HepG2 (cell line): ENCODE results near the gene BPIFB2. TPM values are rescaled to one million over a fixed set of nuclear protein-coding genes. Genes with fewer than 3 reads are reported as not detected.

Experiments
- ATF7 ChIP-seq, 2 experiments: fragments of 450-650 bp in 1 of 2; sonication (generic) in 1 of 2; formaldehyde crosslinking in 1 of 2; IDR thresholded peaks; 2 replicates each; pipeline versions ENCODE4 v1.4.0 to v1.6.1; 2016 to 2020; ENCODE audit warnings: antibody characterized with exemption in 1 of 2, mild to moderate bottlenecking in 1 of 2, missing genetic modification reagents in 1 of 2
- CBX1 ChIP-seq: IDR thresholded peaks from one replicate; pipeline ENCODE4 v1.6.1; 2016; ENCODE audit warnings: antibody characterized with exemption, low read depth
- CHD2 ChIP-seq: IDR thresholded peaks from 2 replicates; pipeline ENCODE4 v1.6.1; 2011; ENCODE audit warnings: low read depth, low read length, improper control_type of control experiment
- DMAP1 ChIP-seq: IDR thresholded peaks from 2 replicates; pipeline ENCODE4 v1.6.1; 2016
- KAT7 ChIP-seq: IDR thresholded peaks from 2 replicates; pipeline ENCODE4 v1.6.1; 2018; ENCODE audit warnings: borderline replicate concordance, missing compliant biosample characterization
- KDM1A ChIP-seq: IDR thresholded peaks from 2 replicates; pipeline ENCODE4 v1.6.1; 2016; ENCODE audit warnings: missing compliant biosample characterization
- KLF16 ChIP-seq, 2 experiments: sonication (generic) in 1 of 2; formaldehyde crosslinking in 1 of 2; IDR thresholded peaks; 2 replicates each; pipeline versions ENCODE4 v1.6.1 to v1.8.0; 2016 to 2023; ENCODE audit warnings: missing genetic modification reagents in 2 of 2, missing compliant biosample characterization in 1 of 2
- MEIS2 ChIP-seq: sonication (generic); formaldehyde crosslinking; IDR thresholded peaks from 2 replicates; pipeline ENCODE4 v1.9.0; 2021; ENCODE audit warnings: mild to moderate bottlenecking, missing genetic modification reagents
- PCBP1 ChIP-seq: fragments of 200-400 bp; formaldehyde crosslinking; IDR thresholded peaks from 2 replicates; pipeline ENCODE4 v1.6.1; 2017; ENCODE audit warnings: mild to moderate bottlenecking, low read depth, low read length, borderline replicate concordance
- RFX1 ChIP-seq: fragments of 450-650 bp; IDR thresholded peaks from 2 replicates; pipeline ENCODE4 v1.6.1; 2017
- SETDB1 ChIP-seq: sonication (generic); formaldehyde crosslinking; IDR thresholded peaks from 2 replicates; pipeline ENCODE4 v1.5.1; 2020; ENCODE audit warnings: missing genetic modification reagents, mild to moderate bottlenecking, borderline replicate concordance
- SIX4 ChIP-seq: sonication (generic); formaldehyde crosslinking; IDR thresholded peaks from 2 replicates; pipeline ENCODE4 v1.4.0; 2020; ENCODE audit warnings: missing genetic modification reagents
- SKI ChIP-seq: fragments of 450-650 bp; IDR thresholded peaks from one replicate; pipeline ENCODE4 v1.6.1; 2018; ENCODE audit warnings: mild to moderate bottlenecking; ENCODE audit not compliant: partially characterized antibody
- TFAP4 ChIP-seq: sonication (generic); IDR thresholded peaks from 2 replicates; pipeline ENCODE4 v1.6.1; 2016; ENCODE audit warnings: low read depth, borderline replicate concordance
- TOPORS ChIP-seq: sonication (generic); formaldehyde crosslinking; IDR thresholded peaks from 2 replicates; pipeline ENCODE4 v1.8.0; 2023; ENCODE audit warnings: mild to moderate bottlenecking, missing genetic modification reagents
- ZC3H13 ChIP-seq: sonication (generic); formaldehyde crosslinking; IDR thresholded peaks from 2 replicates; pipeline ENCODE4 v1.8.1; 2023; ENCODE audit warnings: mild to moderate bottlenecking, missing genetic modification reagents, moderate library complexity
- ZFX ChIP-seq: sonication (generic); formaldehyde crosslinking; IDR thresholded peaks from 2 replicates; pipeline ENCODE4 v1.4.0; 2020; ENCODE audit warnings: mild to moderate bottlenecking, low read depth, missing genetic modification reagents, moderate library complexity
- ZNF10 ChIP-seq: sonication (generic); formaldehyde crosslinking; IDR thresholded peaks from 2 replicates; pipeline ENCODE4 v1.4.0; 2020; ENCODE audit warnings: mild to moderate bottlenecking, low read depth, missing genetic modification reagents, borderline replicate concordance
- ZNF121 ChIP-seq: sonication (generic); formaldehyde crosslinking; IDR thresholded peaks from 2 replicates; pipeline ENCODE4 v1.5.0; 2020; ENCODE audit warnings: mild to moderate bottlenecking, missing genetic modification reagents
- ZNF235 ChIP-seq: sonication (generic); formaldehyde crosslinking; IDR thresholded peaks from 2 replicates; pipeline ENCODE4 v1.8.1; 2023; ENCODE audit warnings: mild to moderate bottlenecking, missing genetic modification reagents, borderline replicate concordance
- ZNF281 ChIP-seq: sonication (generic); formaldehyde crosslinking; IDR thresholded peaks from 2 replicates; pipeline ENCODE4 v1.4.0; 2020; ENCODE audit warnings: missing genetic modification reagents, borderline replicate concordance
- ZNF335 ChIP-seq: sonication (generic); formaldehyde crosslinking; IDR thresholded peaks from 2 replicates; pipeline ENCODE4 v1.4.0; 2020; ENCODE audit warnings: missing genetic modification reagents
- ZNF589 ChIP-seq: sonication (generic); formaldehyde crosslinking; conservative IDR thresholded peaks from 2 replicates; pipeline ENCODE4 v1.8.0; 2022; ENCODE audit warnings: mild to moderate bottlenecking, moderate library complexity, missing genetic modification reagents
- ZNF644 ChIP-seq: IDR thresholded peaks from 2 replicates; pipeline ENCODE4 v1.6.1; 2016; ENCODE audit warnings: low read depth
- ZSCAN25 ChIP-seq: sonication (generic); formaldehyde crosslinking; IDR thresholded peaks from 2 replicates; pipeline ENCODE4 v1.8.0; 2022; ENCODE audit warnings: mild to moderate bottlenecking, missing genetic modification reagents
- polyA plus RNA-seq, 8 experiments: library from polyadenylated mRNA; depleted of rRNA in 3 of 8; stranded (reverse) in 7 of 8; unstranded in 1 of 8; fragments of >200 nt; fragmentation: Illumina TruSeq in 4 of 8; extraction: Trizol in 4 of 8; gene quantifications; 2 replicates each; pipeline versions ENCODE4 v1.2.1 to v1.2.3, GENCODE V29; 2011 to 2016; ENCODE audit warnings: low read depth in 4 of 8, missing spikeins in 1 of 8, mixed read lengths in 1 of 8; ENCODE audit not compliant: insufficient read depth in 1 of 8
- total RNA-seq, 5 experiments: library from RNA; depleted of rRNA; stranded (reverse); fragments of >200 nt; fragmentation: Illumina TruSeq; extraction: Trizol; gene quantifications; 2 replicates each; pipeline ENCODE4 v1.2.3, GENCODE V29; 2016; ENCODE audit warnings: low read depth in 1 of 5
- TF ChIP-seq, protein P1 (sequence below): IDR thresholded peaks from 2 replicates; pipeline ENCODE4 v1.6.1; 2016
- TF ChIP-seq, protein P2 (sequence below): IDR thresholded peaks from 2 replicates; pipeline ENCODE4 v1.6.1; 2016; ENCODE audit warnings: mild to moderate bottlenecking

The BPIFB2 gene
- total and polyA plus RNA-seq, 2 of the 13 experiments (the other 11 are each of a cell fraction or from before 2014, with no cell fraction given), result 54.5 to 902 TPM

DNA sequence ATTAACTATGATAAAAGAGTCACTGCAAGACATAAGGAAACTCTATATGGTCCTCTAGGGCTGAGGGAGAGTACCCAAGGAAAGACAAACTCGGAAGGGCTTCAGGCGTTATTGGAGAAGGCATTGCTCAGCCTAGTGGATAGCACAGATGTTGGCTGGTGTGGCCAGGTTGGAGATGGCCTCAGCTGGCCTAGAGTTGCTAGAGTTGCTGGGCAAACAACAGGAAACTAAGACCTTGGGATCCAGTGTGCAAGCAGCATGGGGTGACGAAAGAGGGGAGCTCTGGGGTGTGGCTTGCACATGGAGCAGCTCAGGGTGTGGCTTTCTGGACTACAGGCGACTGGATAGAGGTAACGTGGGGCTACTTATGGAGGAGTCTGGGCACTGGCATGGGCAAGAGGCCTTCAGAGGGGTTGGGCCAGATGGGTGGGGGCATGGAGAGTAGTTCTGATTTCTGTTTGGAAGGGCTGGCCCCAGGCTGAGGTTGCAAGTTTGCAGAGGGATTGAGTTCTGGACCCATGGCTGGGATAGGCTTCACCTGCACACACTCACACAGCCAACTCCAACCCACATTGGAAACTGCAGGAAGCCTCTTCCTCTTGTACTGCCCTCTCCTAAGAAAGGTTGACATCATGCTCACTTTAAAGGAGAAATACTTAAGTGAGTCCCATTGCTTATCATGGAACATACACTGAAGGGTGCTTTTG lies 18.7 kb downstream of the BPIFB2 start (continued):
- TF ChIP-seq ZNF281 (CRISPR knock-in tag) (no peak), ZNF121 (no peak), SIX4 (CRISPR knock-in tag) (no peak), KDM1A (no peak), ZNF644 (CRISPR knock-in tag) (peak; percentile 84), ZNF235 (no peak), RFX1 (no peak), ZNF335 (no peak), CHD2 (no peak), SKI (no peak), ZC3H13 (CRISPR knock-in tag) (peak; percentile 99), TFAP4 (peak; percentile 45; the same call in 1 of the 2 replicates), MEIS2 (CRISPR knock-in tag) (no peak), SETDB1 (no peak), ZFX (peak; percentile 38), PCBP1 (no peak), DMAP1 (CRISPR knock-in tag) (no peak), ZSCAN25 (CRISPR knock-in tag) (no peak), TOPORS (CRISPR knock-in tag) (no peak), ZNF10 (no peak), ZNF589 (no peak; the same call in 1 of the 2 replicates), KLF16 (CRISPR knock-in tag; IDR thresholded peaks at IDR 0.05) (no peak; a peak in 1 of 4 replicates), ATF7 (IDR thresholded peaks at IDR 0.05) (no peak), ATF7 (CRISPR knock-in tag; IDR thresholded peaks at IDR 0.05) (no peak), CBX1 (peak; percentile 71), KAT7 (CRISPR knock-in tag) (no peak)
- TF ChIP-seq, protein P1, sequence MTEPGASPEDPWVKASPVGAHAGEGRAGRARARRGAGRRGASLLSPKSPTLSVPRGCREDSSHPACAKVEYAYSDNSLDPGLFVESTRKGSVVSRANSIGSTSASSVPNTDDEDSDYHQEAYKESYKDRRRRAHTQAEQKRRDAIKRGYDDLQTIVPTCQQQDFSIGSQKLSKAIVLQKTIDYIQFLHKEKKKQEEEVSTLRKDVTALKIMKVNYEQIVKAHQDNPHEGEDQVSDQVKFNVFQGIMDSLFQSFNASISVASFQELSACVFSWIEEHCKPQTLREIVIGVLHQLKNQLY (CRISPR knock-in tag), result peak; percentile 41; the same call in 1 of the 2 replicates
- TF ChIP-seq, protein P2, sequence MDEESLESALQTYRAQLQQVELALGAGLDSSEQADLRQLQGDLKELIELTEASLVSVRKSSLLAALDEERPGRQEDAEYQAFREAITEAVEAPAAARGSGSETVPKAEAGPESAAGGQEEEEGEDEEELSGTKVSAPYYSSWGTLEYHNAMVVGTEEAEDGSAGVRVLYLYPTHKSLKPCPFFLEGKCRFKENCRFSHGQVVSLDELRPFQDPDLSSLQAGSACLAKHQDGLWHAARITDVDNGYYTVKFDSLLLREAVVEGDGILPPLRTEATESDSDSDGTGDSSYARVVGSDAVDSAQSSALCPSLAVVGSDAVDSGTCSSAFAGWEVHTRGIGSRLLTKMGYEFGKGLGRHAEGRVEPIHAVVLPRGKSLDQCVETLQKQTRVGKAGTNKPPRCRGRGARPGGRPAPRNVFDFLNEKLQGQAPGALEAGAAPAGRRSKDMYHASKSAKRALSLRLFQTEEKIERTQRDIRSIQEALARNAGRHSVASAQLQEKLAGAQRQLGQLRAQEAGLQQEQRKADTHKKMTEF (CRISPR knock-in tag), result no peak; the same call in 1 of the 2 replicates
